Myocyte (in vitro differentiated cells): ENCODE measurements around the gene NUDT3. TPM values are rescaled to one million over a fixed set of nuclear protein-coding genes. Genes with fewer than 3 reads are reported as not detected.
"Not testable (repeated sequence)": the region's sequence is repeated elsewhere in the genome, so short reads cannot be mapped to it uniquely, and the experiment has no call there.

Experiments used
- DNase-seq: peaks from one replicate; pipeline ENCODE4 v3.0.0-alpha.2; 2012; ENCODE audit warnings: low read depth
- total RNA-seq: library from RNA; depleted of rRNA; stranded (reverse); fragments of >200 nt; gene quantifications from 2 replicates; pipeline ENCODE4 v1.2.3, GENCODE V29; 2014

NUDT3 gene
- total RNA-seq, 1 donor from 2014 or later: 45.9 TPM

DNA sequence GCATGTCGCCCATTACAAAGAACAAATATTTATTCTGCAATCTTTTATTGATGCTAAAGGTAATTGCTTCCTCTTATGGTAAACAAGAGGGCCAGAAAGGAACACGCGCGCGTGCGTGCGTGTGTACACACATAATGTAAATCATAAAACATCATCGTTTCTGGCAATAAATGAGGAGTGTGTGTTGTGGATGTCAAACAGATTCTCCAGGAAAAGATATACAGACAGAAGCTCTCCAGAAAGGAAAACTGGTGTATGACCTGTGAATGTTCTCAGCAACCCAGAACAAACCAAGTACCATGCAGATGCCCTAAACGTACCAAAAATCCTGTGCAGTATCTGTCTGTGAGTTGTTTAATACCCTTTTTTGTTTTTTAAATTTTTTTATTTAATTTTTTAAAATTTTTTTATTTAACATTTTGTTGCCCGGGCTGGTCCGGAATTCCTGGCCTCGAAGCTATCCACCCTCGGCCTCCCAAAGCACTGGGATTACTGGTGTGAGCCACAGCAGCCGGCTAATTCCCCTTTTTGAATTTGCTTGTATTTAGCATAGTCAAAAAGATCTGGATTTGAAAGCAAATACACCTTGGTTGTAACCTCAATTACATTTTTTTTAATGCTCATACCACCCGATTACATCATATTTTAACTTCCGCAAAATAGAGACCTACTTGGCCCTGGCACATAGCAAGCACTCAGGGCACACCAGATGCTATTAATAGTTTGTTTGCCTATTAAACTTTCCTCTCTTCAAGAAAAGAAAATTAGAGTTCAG is 909 bp upstream of the NUDT3 start:
- DNase-seq: no peak

DNA sequence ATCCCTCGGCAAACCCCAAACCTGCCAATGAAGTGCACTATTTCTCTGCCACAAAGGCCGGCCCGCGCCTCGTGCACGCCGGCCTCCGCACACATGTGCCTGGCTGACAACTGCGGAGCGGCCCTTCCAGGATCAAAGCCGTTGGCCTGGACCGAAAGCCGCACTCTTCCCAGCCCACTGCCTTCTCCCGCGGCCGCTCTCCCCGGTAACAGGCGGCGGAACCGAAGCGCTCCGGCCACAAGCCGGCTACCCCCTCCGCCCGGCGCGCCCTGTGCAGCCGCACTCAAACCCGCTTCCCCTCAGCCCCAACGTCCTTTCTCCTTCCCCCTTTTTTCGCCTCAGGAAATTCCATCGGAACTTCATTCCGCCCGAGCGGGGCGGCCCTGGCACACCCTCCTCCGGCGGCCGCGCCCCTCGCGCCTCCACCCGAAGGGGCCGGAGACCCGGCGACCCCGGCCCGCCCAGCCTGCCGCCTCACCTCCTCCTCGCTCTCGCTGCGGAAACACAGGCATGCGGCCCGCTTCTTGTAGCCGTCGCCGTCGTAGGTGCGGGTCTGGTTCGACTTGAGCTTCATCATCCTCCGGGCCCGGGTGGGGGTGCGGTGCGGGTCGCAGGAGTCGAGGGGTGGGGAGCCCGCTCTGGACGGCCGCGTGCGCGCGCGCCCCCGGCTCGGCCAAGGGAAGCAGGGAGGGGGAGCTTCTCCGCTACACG is 528 bp downstream of the NUDT3 start:
- DNase-seq: peak; percentile 83

DNA sequence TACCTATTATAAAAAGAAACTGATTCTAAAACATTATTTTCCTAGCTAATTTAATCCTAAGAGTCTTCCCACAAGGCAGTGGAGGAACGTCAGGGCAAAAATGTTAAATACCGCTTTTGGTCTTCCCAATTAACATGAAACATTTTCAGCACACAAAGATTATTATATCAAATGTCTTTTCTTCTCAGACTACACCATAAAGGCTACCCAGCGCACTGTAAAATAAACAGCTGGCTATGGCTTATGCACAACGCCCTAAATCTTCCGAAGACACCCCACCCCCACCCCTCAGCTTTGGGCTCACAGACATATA is 1.0 kb downstream of the NUDT3 start:
- DNase-seq: no peak

DNA sequence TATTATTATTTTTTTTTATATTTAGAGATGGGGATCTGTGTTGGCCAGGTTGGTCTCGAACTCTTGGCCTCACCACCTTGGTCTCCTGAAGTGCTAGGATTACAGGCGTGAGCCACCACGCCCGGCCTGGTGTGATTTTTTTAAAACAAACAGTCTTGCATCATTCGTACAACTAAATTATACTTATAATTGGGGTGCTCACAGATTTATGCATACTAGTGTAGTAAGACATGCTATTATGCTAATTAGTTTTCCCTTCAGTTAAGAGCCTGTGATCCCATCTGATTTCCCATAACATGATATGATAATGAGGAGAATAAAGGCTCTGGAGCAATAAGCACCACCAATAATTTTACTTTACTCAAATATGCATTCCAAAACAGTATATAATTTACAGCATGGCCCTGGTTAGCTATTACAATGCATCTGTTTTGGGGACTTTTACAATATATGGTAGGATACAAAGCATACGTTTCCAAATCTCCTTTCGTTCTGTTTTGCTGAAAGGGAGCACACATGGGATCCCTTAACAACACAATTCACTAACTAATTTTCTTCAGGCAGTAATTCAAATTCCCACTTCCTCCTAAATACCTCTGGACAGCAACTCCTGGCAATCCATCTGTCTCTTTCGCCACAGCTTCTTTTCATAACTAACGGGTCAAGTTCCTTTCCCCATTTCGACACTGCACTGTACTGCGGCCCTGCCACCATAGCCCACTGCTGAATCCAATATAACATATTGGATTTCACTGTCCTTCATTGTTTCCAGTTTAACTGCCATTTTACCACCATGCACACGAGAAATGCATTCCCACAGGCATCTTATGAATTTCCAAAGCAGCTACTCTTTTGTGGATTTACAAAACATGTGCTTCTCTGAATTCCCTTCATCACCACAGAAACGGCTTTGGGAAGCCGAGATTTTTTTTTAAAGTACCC is 1.7 kb downstream of the NUDT3 start:
- DNase-seq: peak; percentile 75

DNA sequence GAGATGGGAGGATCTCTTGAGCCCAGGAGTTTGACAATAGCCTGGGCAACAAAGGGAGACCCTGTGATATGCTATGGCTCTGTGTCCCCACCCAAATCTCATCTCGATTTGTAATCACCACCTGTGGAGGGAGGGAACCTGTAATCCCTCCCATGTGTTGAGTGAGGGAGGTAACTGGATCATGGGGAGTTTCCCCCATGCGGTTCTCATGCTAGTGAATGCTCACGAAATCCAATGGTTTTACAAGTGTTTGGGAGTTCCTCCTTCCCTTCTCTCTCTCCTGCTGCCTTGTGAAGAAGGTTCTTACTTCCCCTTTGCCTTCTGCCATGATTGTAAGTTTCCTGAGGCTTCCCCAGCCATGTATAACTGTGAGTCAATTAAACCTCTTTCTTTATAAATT is 3.4 kb downstream of the NUDT3 start:
- DNase-seq: no peak

DNA sequence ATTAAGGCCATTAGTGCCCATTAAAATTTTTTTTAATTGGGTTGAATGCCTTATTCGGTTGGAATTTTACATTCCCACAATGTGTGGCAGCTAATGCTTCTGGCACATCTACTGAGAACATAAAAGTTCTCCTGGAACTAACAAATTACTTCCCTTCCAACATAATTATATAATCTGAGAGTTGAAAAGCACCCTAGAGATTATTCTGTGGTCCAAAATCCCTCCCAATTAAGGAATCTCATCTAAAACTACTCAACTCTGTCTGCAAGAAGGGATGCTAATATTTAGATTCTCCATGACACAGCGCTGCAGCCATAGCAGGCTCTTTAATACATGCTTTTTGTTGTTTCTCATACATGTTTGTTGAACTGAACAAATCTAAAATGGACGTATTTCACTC is 4.0 kb downstream of the NUDT3 start:
- no peak for DNase-seq

DNA sequence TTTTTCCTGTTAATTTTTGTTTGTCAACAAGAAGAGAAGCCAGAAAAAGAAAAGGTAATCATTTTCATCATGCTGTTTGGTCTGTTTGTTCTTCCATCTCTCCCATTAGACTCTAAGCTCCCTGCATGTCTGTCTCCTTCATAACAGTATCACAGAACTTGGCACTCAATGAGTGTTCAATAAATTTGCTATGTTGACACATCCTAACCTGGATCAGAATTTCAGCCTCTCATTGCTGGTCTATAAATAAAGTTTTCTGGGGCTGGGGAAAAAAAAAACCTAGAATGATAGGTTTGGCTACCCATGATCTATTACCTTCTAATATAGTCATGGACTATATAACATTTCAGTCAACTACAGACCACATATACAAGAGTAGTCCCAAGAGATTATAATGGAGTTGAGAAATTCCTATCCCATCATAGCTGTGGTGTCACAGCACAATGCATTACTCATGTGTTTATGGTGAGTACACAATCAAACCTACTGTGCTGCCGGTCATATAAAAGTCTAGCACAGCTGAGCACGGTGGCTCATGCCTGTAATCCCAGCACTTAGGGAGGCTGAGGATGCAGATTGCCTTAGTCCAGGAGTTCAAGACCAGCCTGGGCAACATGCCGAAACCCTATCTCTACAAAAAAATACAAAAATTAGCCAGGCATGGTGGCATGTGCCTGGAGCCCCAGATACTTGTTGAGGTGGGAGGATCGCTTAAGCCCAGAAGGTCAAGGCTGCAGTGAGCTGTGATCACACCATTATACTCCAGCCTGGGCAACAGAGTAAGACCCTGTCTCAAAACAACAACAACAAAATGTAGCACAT is 5.9 kb downstream of the NUDT3 start:
- DNase-seq: peak; percentile 22

DNA sequence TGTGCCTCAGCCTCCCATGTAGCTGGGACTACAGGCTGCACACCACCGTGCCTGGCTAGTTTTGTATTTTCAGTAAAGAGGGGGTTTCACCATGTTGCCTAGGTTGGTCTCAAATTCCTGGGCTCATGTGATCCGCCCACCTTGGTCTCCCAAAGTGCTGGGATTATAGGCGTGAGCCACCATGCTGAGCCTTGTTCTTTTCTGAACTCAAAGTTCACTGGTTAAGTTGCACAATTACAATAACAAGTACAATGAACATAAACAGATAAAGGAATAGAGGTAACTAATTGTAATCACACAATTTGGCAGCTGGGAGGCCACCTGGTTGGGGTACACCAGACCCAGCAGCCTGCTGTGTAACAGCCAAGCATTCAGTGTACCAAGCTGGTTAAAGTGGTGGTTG is 6.7 kb downstream of the NUDT3 start:
- no peak for DNase-seq

DNA sequence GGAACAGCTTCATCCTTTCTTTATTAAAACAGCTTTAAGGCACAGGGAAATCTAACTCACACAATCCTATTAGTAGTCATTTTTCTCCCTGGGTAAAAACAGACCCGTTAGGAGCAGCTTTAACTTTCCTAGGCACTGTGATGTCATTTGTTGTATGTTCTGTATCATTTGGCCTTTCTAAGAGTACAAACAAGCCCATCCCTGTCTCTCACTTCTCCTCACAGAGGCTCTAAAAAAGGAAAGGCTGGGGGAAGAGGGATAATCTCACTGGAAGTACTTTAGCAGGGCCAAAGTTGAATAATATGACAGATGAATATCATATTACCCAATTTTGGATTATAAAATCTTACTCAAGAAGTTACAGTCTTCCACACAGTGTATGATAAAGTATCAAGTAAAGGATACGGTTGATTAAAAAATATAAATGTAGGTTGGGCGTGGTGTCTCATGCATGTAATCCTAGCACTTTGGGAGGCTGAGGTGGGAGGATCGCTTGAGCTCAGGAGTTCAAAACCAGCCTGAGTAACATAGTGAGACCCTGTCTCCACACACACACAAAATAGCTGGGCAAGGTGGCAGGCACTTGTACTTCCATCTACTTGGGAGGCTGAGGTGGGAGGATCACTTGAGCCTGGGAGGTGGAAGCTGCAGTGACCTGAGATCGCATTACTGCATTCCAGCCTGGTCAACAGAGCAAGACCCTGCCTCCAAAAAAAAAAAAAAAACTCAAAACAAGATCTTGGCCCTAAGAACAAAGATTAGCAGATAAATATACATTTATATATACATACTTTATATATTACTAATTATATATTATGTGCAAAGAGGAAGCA is 7.9 kb downstream of the NUDT3 start:
- no peak for DNase-seq

DNA sequence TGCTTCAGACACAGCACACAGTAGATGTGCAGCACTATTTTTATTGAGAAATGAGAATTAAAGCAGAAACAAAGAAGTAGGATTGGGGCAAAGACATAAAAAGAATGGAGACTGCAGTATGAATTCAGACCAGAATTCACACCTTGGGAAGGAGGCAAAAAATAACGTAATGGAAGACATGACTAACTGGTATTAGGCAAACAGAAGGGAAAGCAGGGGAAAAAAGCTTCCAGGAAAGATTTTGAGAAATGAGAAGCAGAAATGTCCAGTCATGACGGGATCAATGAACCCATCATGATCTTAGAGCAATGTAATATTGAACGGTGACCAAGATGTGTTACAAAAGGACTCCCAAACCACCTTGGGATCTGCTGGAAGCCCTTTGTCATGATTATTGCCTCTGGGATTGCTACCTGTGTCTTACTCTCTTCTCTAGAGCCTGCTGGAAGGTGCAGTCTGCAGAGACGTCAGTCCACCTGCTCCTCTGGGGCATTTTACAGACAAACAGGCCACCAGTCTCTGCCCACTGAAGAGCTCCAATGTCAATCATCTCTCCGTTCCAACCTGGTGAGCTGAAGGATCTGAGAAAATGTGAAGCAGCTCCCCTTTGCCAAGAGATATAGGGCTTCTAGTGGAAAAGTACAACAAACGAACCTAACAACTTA is 8.7 kb downstream of the NUDT3 start:
- no peak for DNase-seq

DNA sequence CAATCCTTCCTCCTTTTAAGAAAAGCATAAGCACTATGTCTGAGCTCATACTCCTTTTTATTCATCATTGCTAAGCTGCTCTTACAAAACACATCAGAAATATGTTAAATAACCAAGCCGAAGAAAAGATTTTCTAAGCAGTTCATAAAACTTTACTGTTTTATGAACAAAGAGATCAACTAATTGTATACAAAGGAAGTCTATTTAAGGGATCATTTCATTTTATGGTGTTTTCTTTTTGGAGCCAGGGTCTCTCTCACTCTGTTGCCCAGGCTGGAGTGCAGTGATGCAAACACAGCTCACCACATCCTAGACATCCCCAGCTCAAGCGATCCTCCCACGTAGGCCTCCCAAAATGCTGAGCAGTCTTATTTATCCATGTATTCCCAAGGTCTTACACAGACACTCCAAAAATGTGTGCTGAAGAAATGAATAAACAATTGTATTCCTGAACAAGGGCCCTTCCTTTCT is 9.3 kb downstream of the NUDT3 start:
- DNase-seq: no peak

DNA sequence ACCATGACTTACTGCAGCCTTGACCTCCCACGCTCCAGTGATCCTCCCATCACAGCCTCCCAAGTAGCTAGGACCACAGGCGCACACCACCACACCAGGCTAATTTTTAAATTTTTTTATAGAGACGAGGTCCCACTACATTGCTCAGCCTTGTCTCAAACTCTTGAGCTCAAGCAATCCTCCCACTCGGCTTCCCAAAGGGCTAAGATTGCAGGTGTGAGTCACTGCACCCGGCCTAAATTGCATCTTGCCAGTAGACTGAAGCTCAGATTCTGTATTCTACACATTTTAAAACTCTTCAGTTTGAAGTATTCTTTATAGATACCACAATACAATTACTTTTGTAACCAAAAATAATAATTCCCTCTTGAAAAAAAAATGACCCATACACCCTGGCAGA is 11.4 kb downstream of the NUDT3 start:
- no peak for DNase-seq

DNA sequence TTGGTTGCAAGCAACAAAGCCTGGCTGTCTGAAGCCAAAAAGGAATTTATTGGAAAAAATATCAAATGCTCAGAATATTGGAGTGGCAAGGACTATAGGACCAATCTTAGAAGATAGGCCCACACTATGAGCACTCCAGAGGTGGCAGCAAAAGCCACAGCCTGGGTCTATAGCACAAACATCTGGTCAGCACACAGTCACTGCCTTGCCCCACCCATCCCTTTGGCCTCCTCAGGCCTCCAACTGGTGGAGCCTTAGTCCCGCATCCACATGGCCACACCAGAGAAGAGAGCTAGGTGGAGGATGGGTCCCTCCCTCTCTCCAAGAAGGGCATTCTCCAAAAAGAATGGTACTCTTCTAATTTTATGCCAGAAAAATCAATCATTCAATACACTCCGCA is 14.0 kb downstream of the NUDT3 start:
- DNase-seq: no peak

DNA sequence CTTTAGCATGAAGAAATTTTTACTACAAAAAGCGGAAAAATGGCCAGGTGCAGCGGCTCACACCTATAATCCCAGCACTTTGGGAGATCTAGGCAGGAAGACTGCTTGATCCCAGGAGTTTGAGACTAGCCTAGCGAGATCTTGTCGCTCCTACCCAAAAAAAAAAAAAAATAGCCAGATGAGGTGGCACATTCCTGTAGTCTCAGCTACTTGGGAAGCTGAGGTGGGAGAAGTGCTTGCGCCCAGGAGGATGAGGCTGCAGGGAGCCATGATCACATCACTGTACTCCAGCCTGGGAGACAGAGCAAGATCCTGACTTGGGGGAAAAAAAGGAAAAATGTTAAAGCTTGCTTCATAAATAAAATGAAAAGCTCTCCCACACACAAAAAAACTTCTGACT is 14.5 kb downstream of the NUDT3 start:
- DNase-seq: no peak

DNA sequence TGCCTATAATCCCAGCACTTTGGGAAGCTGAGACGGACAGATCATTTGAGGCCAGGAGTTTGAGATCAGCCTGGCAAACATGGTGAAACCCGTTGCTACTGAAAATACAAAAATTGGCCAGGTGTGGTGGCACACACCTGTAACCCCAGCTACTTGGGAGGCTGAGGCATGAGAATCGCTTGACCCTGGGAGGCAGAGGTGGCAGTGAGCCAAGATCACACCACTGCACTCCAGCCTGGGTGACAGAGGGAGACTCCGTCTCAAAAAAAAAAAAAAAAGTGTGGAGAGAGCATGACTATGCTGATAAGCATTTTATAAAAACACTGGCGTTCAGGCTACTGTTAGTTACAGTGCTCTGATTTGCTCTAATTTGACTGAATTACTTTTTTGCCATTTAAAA is 14.9 kb downstream of the NUDT3 start:
- DNase-seq: not testable (repeated sequence)

DNA sequence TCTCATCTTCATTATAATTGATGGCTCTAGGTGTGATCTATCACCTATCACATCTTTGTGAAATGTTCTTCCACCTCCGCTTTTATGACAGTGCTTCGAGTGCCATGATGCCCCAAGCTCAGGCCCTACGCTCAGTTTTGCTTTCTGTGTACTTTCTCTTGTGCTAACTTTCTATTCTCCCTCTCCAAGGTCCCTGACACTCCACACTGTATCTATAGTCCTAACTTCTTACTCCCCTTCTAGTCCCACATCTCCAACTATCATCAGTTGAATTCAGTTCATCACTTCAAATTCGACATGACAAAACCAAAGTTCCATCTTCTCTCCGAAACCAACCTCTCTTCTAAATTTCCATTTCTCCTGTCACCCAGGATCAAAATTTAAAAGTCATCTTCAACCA is 16.6 kb downstream of the NUDT3 start:
- DNase-seq: no peak

DNA sequence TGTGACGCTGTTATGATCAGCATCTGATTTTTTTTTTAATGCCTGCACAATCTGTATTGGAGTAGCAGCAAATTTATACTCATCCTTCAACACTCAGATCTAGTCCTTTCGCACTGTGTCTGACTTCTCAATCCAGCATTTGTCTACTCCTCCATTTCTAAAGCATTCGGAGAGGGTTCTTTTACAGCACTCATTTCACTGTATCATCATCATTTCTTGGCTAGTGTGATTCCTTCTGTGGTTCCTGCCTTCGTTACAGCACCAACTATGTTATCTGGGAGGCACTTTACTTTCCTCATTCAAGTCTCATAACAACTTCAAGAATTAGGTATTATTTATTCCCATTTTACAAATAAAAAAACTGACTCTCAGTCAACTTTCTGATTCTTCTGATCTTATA is 18.0 kb downstream of the NUDT3 start:
- no peak for DNase-seq

DNA sequence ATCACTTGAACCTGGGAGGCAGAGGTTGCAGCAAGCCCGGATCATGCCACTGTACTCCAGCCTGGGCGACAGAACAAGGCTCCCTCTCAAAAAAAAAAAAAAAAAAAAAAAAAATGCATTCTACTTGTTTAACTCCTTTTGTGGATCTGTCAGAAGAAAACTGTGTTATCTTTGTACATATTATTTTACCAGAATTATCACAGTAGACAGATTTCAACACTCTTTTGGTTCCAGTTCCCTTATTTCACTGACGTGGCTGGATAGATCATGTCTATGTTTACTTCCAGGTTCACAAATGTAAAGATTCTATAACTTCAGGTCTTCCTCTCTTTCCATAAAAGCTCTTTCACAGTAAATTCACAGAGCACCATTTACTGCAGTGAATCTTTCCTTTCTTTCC is 18.4 kb downstream of the NUDT3 start:
- DNase-seq: no peak

DNA sequence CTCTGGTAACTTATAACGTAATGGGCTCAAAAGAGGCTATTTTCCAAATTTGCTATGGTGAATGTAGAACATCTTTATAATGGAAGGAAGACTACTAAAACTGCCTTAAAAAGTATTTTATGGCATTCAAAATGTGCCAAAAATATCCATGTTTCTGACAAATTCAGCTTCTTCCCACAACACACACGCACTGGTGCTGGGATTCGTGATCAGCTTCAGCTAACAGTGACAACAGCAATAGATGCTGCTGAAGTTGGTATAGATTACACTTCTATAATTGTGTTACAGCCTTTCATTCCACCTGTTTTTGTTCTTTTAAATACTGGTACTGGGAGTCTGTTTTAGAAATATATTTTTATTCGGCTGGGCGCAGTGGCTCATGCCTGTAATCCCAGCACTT is 19.0 kb downstream of the NUDT3 start:
- DNase-seq: no peak

DNA sequence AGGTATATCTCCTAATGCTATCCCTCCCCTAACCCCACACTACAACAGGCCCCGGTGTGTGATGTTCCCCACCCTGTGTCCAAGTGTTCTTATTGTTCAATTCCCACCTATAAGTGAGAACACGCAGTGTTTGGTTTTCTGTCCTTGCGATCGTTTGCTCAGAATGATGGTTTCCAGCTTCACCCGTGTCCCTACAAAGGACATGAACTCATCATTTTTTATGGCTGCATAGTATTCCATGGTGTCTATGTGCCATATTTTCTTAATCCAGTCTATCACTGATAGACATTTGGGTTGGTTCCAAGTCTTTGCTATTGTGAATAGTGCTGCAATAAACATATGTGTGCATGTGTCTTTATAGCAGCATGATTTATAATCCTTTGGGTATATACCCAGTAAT is 20.6 kb downstream of the NUDT3 start:
- DNase-seq: not testable (repeated sequence)
